ENCODE data around the gene MYO1D.

GRCh38 chr17:32833076-32833475 is 43.8 kb downstream of the MYO1D start:
- TF ChIP-seq CTCF (IDR thresholded peaks at IDR 0.05) (no peak), POLR2A (IDR thresholded peaks at IDR 0.05) (no peak)
